ENCODE results near the gene REV3L. TPM values are rescaled to one million over a fixed set of nuclear protein-coding genes. Genes with fewer than 3 reads are reported as not detected.

REV3L gene
- total and polyA plus RNA-seq, 9 of the 15 experiments (the other 6 are each of a cell fraction or from before 2014, with no cell fraction given), result 5.5 to 24.4 (median 14.4) TPM

DNA sequence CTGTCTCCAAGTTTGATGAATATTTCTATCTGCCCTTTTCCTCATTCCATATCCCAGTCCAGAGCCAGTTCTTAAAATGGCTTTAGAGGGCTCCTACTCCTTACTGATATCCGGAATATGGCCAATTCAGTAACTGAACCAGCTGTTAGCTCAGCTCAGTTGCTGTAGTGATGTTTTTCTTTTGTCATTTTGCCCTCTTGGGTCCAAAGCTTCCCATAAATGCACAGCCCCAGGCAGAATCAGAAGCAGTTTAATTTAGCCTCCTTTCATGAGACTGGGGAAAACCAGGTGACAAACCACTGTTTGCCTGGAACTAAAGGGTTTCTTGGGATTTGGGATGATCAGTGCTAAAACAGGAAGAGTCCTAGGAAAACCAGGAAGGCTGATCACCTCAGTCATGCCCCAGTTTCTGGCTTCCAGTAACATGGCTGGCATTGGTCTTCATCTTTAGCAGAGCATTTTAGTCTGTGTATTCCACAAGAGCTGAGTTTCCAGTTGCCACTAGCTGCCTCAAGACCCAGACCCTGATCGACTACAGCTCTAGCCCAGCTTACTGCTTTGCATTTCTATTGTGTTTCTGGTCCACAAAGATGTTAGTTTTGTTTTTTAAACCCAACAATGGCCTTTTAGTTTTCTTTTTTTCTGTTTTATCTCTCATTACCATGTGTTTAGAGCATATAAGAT, 40.6 kb upstream of the REV3L start:
- POLR2A ChIA-PET, result interaction anchor here (0.5 to 1.2 kb wide), 2 partner anchors 39 to 56 kb away, joined by 3 read pairs; no protein-coding TSS in a partner anchor
- no peak for FAIRE-seq

More for the DNA sequence above, 40.6 kb upstream of the REV3L start:
- CTCF ChIA-PET (ENCODE audit: low intra/inter-chr PET ratio), result no interaction called here
- H3K4me3 ChIP-seq, result no peak overlapping the region
- H3K4me1 ChIP-seq (replicated peaks in 1 of 2; ENCODE audit: control insufficient read depth in 2 of 2, insufficient read depth in 2 of 2, low read length in 2 of 2), result peaks cover 0 to 8% of the 10 kb centered on the region in 2 experiments; a peak in 2 of 5 replicates
- in situ Hi-C loops (cut with MboI) (no loop called here), intact Hi-C loops (cut with micrococcal nuclease) (no loop called here)
- no peaks in the 10 kb centered on the region for H3K9me3 ChIP-seq (replicated peaks; ENCODE audit: control insufficient read depth, insufficient read depth, low read depth, low read length)
- no peak overlapping the region for H3K9ac ChIP-seq (ENCODE audit: insufficient read depth in 1 of 2, low read depth in 2 of 2, low read length in 2 of 2)
- no peaks in the 10 kb centered on the region for H3K9me1 ChIP-seq (ENCODE audit: control insufficient read depth, insufficient read depth, low read length)
- H3K79me2 ChIP-seq (ENCODE audit: control insufficient read depth, insufficient read depth, low read length), result no peaks in the 10 kb centered on the region
- 42% methylated on average over 2 of the region's 2 CpGs for whole genome bisulfite sequencing (ENCODE audit: insufficient coverage, low coverage, missing lambda C conversion rate)
- no peaks in the 10 kb centered on the region for H3K36me3 ChIP-seq (ENCODE audit: control insufficient read depth, insufficient read depth, low read length)
- no peaks in the 10 kb centered on the region for H3K27me3 ChIP-seq (ENCODE audit: control insufficient read depth in 2 of 2, insufficient read depth in 2 of 2, low read length in 2 of 2)
- ATAC-seq (no peak), DNase-seq (ENCODE audit: extremely low read depth in 1 of 4, low spot score in 3 of 4) (no peak)
- no peaks in the 10 kb centered on the region for H4K20me1 ChIP-seq (replicated peaks; ENCODE audit: control insufficient read depth, insufficient read depth, low read length)
- no TSS peak for BruUV-seq (replicated peaks)
- no peak overlapping the region for H3K4me2 ChIP-seq (ENCODE audit: insufficient read depth, low read length)
- no peak overlapping the region for H3K27ac ChIP-seq (ENCODE audit: extremely low read depth, low read depth, low read length)
- H2AFZ ChIP-seq (ENCODE audit: low read depth, low read length), result no peak overlapping the region
- TF ChIP-seq SAFB2 (IDR thresholded peaks at IDR 0.05; ENCODE audit: borderline replicate concordance, low read depth, low read length, severe bottlenecking) (no peak), RBBP5 (IDR thresholded peaks at IDR 0.05; ENCODE audit: borderline replicate concordance, insufficient read depth, low read length, poor library complexity, severe bottlenecking) (no peak), LCOR (CRISPR knock-in tag; IDR thresholded peaks at IDR 0.05) (no peak), ARID1B (IDR thresholded peaks at IDR 0.05) (no peak), NR3C1 (CRISPR knock-in tag; IDR thresholded peaks at IDR 0.05) (no peak), ZC3H8 (IDR thresholded peaks at IDR 0.05) (no peak), ZNF121 (CRISPR knock-in tag; conservative IDR thresholded peaks at IDR 0.05) (no peak), GABPB2 (CRISPR knock-in tag; conservative IDR thresholded peaks at IDR 0.05) (no peak), BRD9 (IDR thresholded peaks at IDR 0.05; ENCODE audit: low read depth, partially characterized antibody) (no peak), CBX8 (IDR thresholded peaks at IDR 0.05; ENCODE audit: borderline replicate concordance, extremely low read depth, low read depth, low read length, poor library complexity, severe bottlenecking) (no peak), CBX5 (IDR thresholded peaks at IDR 0.05; ENCODE audit: borderline replicate concordance, low read depth) (no peak), U2AF2 (optimal IDR thresholded peaks at IDR 0.05; ENCODE audit: low read depth, low read length) (no peak), NEUROD1 (IDR thresholded peaks at IDR 0.05; ENCODE audit: borderline replicate concordance, low read depth, low read length, partially characterized antibody) (no peak), CXXC5 (CRISPR knock-in tag; IDR thresholded peaks at IDR 0.05) (no peak), HNRNPH1 (optimal IDR thresholded peaks at IDR 0.05; ENCODE audit: low read depth, low read length) (no peak), ZNF175 (CRISPR knock-in tag; IDR thresholded peaks at IDR 0.05; ENCODE audit: low read depth) (no peak)
- TF ChIP-seq, protein P1, sequence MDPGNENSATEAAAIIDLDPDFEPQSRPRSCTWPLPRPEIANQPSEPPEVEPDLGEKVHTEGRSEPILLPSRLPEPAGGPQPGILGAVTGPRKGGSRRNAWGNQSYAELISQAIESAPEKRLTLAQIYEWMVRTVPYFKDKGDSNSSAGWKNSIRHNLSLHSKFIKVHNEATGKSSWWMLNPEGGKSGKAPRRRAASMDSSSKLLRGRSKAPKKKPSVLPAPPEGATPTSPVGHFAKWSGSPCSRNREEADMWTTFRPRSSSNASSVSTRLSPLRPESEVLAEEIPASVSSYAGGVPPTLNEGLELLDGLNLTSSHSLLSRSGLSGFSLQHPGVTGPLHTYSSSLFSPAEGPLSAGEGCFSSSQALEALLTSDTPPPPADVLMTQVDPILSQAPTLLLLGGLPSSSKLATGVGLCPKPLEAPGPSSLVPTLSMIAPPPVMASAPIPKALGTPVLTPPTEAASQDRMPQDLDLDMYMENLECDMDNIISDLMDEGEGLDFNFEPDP (CRISPR knock-in tag; IDR thresholded peaks at IDR 0.05), result no peak
- TF ChIP-seq, protein P2, sequence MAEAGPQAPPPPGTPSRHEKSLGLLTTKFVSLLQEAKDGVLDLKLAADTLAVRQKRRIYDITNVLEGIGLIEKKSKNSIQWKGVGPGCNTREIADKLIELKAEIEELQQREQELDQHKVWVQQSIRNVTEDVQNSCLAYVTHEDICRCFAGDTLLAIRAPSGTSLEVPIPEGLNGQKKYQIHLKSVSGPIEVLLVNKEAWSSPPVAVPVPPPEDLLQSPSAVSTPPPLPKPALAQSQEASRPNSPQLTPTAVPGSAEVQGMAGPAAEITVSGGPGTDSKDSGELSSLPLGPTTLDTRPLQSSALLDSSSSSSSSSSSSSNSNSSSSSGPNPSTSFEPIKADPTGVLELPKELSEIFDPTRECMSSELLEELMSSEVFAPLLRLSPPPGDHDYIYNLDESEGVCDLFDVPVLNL (CRISPR knock-in tag; IDR thresholded peaks at IDR 0.05; ENCODE audit: low read depth), result no peak
